ENCODE data around the gene MYH14.

The MYH14 gene

GRCh38 chr19:50264483-50265186 lies 61.2 kb downstream of the MYH14 start:
- no peak for DNase-seq

GRCh38 chr19:50266041-50266440 lies 62.6 kb downstream of the MYH14 start:
- no peak for DNase-seq

GRCh38 chr19:50266896-50267295 lies 63.5 kb downstream of the MYH14 start:
- no peak for DNase-seq

DNA sequence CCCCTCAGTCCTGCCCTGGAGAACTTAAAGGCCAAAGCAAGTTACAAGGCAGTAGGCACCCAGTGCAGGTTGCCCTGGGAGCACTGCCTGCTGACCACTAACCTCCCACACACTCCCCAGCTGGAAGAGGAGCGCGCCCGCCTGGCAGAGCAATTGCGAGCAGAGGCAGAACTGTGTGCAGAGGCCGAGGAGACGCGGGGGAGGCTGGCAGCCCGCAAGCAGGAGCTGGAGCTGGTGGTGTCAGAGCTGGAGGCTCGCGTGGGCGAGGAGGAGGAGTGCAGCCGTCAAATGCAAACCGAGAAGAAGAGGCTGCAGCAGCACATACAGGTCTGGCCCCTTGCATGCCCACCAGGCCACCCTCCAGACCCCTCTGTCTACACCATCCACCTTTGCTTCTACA lies 64.6 kb downstream of the MYH14 start:
- DNase-seq, result no peak

DNA sequence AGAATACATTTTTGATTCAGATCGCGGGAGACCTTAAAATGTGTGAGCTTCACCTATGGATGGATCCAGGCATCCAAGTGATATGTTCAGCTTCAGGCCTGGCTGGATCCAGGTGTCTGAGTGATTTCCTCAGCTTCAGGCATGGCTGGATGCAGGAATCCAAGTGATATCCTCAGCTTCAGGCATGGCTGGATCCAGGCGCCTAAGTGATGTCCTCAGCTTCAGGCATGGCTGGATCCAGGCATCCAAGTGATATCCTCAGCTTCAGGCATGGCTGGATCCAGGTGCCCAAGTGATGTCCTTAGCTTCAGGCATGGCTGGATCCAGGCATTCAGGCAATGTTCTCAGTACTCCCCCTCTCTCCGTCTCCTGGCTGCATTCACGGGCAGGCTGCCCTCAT lies 65.1 kb downstream of the MYH14 start:
- DNase-seq, result no peak

DNA sequence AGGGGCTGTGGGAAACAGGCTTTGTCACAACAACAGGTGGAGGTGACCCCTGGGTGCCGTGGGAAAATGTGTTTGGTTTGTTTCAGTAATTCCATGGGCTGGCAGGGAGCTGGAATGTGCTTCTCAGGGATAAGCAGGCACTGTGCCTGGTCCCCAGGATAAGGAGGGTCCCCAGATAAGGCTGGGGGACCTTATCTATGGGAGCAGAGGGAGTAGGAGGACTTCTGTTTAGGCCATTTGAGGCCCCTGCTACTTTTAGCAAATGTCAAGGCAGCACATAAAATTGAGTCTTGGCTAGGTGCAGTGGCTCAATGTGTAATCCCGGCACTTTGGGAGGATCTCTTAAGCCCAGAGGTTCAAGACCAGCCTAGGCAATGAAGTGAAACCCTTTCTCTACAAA lies 66.2 kb downstream of the MYH14 start:
- DNase-seq, result no peak

DNA sequence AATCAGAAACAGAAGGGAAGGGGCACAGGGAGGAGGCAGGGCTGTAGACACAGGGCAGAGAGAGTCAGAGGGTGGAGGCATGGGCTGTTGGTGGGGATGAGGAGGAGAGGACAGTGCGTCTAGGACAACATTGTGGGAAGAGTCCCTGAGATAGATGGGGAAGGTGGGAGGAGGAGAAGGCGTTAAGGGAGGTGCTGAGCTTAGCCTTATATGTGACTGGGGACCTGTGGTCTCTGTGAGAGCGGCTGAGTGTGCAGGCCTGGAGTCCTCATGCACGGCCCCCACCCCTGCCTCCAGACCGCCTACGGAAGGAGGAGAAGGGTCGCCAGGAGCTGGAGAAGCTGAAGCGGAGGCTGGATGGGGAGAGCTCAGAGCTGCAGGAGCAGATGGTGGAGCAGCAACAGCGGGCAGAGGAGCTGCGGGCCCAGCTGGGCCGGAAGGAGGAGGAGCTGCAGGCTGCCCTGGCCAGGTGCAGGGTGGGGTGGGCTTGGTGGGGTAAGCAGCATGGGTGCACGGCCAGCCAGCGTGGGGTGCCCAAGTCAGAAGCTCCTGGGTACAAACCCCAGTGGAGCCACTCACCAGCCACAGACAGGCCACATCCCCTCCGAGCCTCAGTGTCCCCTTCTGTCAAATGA lies 69.0 kb downstream of the MYH14 start:
- DNase-seq, result no peak

DNA sequence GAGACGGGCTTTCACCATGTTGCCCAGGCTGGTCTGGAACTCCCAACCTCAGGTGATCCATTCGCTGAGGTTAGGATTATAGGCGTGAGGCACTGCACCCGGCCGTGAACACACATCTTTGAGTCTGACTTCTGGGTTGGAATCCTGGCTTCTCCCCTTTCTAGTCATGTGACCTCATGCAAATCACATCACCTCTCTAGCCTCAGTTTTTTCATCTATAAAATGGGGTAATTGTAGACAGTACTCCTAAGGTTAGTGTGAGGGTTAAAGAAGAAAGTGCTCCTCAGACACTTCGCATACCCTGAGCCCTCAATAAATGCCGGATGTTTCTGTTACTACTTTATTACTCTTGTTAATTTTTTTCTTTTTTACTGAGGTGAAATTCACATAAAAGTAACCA lies 70.4 kb downstream of the MYH14 start:
- no peak for DNase-seq

DNA sequence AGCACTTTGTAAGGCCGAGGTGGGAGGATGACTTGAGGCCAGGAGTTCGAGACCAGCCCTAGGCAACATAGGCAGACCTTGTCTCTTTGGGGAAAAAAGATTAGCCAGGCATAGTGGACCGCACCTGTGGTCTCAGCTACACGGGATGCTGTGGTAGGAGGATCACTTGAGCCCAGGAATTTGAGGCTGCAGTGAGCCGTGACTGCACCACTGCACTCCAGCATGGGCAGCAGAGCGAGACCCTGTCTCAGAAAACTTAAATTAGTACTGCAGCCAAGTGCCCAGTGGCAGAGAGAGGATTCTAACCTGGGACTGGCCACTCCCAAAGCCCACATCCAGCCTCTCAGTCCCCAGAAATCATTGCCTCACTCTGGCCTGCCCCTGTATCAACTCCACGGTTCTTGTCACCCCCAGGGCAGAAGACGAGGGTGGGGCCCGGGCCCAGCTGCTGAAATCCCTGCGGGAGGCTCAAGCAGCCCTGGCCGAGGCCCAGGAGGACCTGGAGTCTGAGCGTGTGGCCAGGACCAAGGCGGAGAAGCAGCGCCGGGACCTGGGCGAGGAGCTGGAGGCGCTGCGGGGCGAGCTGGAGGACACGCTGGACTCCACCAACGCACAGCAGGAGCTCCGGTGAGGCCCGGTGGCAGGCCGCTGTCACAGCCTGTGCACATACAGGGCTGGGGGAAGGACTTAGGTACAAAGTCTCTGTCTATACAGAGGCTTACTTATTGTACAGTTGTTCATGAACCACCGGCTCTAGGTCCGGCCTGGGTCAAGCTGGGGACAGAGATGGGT lies 72.4 kb downstream of the MYH14 start:
- DNase-seq, result no peak

DNA sequence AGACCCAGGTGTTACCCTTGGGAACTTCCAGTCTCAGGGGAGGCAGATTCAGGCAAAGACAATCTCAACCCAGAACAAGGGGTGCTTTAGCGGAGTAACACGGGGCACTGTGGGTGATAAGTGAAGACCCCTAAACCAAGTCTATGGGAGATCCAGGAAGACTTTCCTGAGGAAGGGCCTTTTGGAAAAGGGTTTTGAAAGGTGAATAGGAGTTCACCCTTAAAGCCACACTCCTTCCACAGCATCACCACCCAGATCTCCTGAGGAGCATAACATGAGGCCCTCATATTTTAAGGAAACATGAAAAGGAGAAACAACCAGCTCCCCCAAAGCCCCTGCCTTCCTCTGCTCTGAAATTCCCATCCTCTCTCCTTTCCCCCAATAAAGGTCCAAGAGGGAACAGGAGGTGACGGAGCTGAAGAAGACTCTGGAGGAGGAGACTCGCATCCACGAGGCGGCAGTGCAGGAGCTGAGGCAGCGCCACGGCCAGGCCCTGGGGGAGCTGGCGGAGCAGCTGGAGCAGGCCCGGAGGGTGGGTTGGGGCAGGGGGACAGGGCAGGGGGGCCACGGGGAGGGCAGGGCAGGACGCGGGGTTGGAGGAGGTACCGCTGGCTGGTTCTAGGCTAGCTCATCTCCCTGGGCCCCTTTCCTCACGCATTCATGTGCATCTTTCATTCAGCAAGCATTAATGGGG lies 73.1 kb downstream of the MYH14 start:
- DNase-seq, result no peak

DNA sequence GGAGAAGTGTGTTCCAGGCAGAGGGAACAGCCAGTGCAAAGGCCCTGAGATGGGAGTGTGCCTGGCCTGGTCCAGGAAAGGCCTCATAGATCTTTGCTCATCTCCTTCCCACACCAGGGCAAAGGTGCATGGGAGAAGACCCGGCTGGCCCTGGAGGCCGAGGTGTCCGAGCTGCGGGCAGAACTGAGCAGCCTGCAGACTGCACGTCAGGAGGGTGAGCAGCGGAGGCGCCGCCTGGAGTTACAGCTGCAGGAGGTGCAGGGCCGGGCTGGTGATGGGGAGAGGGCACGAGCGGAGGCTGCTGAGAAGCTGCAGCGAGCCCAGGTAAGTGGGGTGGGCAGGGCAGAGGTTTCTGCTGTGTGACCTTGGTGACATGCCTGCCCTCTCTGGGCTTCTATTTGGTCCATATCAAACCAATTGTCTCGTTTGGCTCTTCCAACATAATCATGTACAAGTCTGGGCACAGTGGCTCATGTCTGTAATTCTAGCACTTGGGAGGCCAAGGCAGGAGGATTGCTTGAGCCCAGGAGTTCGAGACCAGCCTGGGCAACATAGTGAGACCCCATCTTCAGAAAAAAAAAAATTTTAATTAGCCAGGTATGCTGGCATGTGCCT lies 74.7 kb downstream of the MYH14 start:
- DNase-seq, result no peak

GRCh38 chr19:50280074-50280473 lies 76.7 kb downstream of the MYH14 start:
- DNase-seq, result no peak

DNA sequence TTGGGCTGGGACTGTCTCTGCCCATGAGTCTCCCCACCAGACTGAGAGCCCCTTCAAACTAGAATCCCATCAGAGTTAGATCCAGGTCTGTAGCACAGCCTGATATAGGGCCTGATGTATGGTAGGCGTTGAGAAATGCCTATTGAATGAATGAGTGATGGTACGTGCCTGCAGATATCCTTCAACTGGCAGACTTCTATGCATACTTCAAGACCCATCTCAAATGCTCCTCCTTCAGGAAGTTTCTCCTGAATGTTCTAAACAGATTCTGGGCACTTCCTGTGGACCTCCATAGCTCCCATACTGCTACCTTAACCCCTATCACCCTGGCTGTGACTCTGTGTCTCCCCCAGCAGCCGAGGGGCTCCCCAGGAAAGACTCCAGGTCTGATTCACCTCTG lies 77.6 kb downstream of the MYH14 start:
- DNase-seq, result no peak

DNA sequence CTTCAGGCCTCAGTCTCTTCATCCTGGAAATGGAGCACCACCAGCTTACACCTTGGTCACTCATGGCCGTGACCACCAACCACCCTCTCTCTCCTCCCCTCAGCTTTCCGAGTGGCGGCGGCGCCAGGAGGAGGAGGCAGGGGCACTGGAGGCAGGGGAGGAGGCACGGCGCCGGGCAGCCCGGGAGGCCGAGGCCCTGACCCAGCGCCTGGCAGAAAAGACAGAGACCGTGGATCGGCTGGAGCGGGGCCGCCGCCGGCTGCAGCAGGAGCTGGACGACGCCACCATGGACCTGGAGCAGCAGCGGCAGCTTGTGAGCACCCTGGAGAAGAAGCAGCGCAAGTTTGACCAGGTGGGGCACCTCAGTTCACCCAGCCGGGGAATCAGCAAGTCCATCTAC lies 78.1 kb downstream of the MYH14 start:
- no peak for DNase-seq

DNA sequence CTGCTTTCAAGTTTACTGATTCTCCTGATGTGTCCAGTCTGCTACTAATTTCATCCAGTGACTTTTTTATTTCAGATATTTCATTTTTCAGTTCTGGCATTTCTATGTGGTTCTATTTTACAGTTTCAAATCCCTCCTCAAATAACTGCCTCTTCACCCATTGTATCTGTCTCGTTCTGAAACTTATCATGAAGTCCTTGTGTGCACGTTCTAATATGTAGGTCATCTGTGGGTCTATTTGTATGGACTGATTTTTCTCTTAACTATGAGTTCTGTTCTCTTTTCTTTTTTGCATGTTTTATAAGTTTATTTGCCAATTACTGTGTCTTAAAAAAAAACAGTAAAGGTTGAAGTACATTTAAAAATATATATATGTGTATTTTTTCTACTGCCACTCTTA lies 82.4 kb downstream of the MYH14 start:
- no peak for DNase-seq

- DNase-seq, result no peak
Observed at GRCh38 chr19:50286443-50286842, 83.0 kb downstream of the MYH14 start.

DNA sequence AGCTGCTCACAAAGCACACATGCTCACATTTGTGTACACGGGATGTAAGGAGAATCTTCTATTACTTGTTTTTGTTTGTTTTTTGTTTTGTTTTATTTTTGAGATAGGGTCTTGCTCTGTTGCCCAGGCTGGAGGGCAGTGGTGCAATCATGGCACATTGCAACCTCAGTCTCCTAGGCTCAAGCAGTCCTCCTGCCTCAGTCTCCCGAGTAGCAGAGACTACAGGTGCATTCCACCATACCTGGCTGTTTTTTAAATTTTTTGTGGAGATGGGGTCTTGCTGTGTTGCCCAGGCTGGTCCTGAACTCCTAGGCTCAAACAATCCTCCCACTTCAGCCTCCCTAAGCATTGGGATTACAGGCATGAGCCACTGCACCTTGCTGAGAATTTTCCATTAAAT lies 83.9 kb downstream of the MYH14 start:
- DNase-seq, result no peak

DNA sequence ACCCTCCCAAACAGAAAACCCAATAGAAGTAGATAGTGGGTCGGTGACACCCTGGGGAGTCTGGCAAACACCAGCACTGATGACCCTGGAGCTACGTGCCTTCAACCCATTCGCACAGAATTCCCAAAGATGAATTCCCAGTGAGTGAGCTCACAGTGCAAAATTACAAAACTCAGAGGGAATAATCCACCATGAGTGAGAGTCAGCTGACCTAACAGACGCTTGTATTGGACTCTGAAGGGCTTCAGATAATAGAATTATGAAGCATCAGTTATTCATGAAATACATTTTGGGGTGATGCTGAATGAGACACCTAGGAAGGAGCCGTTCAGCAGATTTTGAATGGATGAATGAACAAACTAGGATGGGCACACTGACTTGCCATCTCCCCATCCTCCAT lies 85.5 kb downstream of the MYH14 start:
- DNase-seq, result no peak

GRCh38 chr19:50290011-50290410 lies 86.6 kb downstream of the MYH14 start:
- DNase-seq, result no peak

- DNase-seq, result no peak
Observed at GRCh38 chr19:50290775-50291174, 87.4 kb downstream of the MYH14 start.

DNA sequence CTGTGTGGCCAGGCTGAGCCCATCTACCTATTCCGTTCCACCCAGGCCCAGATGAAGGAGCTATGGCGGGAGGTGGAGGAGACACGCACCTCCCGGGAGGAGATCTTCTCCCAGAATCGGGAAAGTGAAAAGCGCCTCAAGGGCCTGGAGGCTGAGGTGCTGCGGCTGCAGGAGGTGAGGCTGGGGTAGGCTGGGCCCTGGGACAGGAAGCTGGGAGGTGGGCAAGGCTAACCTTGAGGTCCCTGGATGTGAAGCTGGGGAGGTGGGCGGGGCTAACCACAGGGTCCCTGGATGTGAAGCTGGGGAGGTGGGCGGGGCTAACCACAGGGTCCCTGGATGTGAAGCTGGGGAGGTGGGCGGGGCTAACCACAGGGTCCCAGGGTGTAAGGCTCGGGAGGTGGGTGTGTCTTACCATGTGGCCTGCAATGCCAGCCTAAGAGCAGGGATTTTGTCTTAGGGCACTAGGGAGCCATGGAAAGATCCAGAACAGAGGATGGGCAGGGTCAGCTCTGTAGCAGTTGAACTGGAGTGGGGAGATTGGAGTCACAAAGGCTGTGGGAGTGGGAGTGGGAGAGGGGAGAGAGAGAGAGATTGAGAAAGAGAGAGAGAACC lies 88.9 kb downstream of the MYH14 start:
- no peak for DNase-seq

DNA sequence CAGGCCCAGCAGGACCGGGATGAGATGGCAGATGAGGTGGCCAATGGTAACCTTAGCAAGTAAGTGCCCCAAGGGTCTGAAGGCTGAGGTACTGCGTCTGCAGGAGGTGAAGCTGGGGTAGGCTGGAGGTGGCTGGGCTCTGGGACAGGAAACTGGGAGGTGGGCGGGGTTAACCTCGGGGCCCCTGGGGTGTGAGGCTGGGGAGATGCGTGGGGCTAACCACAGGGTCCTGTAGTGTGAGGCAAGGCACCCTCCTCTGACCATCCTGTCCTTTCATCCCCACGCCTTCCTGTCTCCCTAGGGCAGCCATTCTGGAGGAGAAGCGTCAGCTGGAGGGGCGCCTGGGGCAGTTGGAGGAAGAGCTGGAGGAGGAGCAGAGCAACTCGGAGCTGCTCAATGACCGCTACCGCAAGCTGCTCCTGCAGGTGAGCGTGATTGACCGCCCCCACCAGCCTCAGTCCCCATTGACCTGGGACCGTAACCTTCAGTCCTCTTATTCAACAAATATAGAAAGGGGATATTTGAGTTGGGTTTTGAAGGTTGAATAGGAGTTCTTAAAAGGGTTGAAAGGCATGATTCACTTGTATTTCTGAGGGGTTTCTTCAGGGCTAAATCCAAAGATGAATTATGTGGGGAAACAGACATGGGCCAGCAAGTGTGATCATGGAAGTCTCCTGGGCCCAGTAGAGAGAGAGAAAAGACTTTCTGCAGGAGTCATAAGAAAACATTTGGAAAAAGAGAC lies 90.0 kb downstream of the MYH14 start:
- no peak for DNase-seq
